Superior temporal gyrus (tissue), 1 donor: ENCODE measurements around the gene STYXL1.
"Not testable (repeated sequence)": the region's sequence is repeated elsewhere in the genome, so short reads cannot be mapped to it uniquely, and the experiment has no call there.

ENCODE experiments used
- DNase-seq: peaks from one replicate; pipeline ENCODE4 v3.0.0-alpha.2; 2016; ENCODE audit errors: extremely low spot score

Gene STYXL1

GRCh38 chr7:76066716-76067503, 19.1 kb upstream of the STYXL1 start:
- no peak for DNase-seq

- no peak for DNase-seq
These were observed 17.3 kb upstream of the STYXL1 start for GRCh38 chr7:76065016-76065612.

GRCh38 chr7:76064208-76064970, 16.6 kb upstream of the STYXL1 start:
- DNase-seq = no peak

- DNase-seq = no peak
These were observed 15.7 kb upstream of the STYXL1 start for GRCh38 chr7:76063525-76063924.

- DNase-seq = no peak
These were observed 15.3 kb upstream of the STYXL1 start for GRCh38 chr7:76063114-76063513.

- DNase-seq = no peak
These were observed 14.5 kb upstream of the STYXL1 start for GRCh38 chr7:76062254-76062653.

GRCh38 chr7:76060842-76061241, 13.0 kb upstream of the STYXL1 start:
- no peak for DNase-seq

GRCh38 chr7:76058745-76059144, 10.9 kb upstream of the STYXL1 start:
- DNase-seq = not testable (repeated sequence)

- DNase-seq = no peak
These were observed 10.0 kb upstream of the STYXL1 start for GRCh38 chr7:76057813-76058145.

- no peak for DNase-seq
These were observed 9.5 kb upstream of the STYXL1 start for GRCh38 chr7:76057103-76057812.

GRCh38 chr7:76056241-76056640, 8.4 kb upstream of the STYXL1 start:
- no peak for DNase-seq

GRCh38 chr7:76054123-76055120, 6.6 kb upstream of the STYXL1 start:
- DNase-seq = no peak

- DNase-seq = no peak
These were observed 5.7 kb upstream of the STYXL1 start for GRCh38 chr7:76053461-76053860.

- not testable (repeated sequence) for DNase-seq
These were observed 4.9 kb upstream of the STYXL1 start for GRCh38 chr7:76052681-76053080.

- no peak for DNase-seq
These were observed 4.0 kb upstream of the STYXL1 start for GRCh38 chr7:76051840-76052239.

GRCh38 chr7:76050545-76050944, 2.7 kb upstream of the STYXL1 start:
- no peak for DNase-seq

- no peak for DNase-seq
These were observed 1.5 kb upstream of the STYXL1 start for GRCh38 chr7:76049295-76049694.

- DNase-seq = no peak
These were observed 828 bp upstream of the STYXL1 start for GRCh38 chr7:76048668-76048988.

GRCh38 chr7:76047305-76047810, 442 bp downstream of the STYXL1 start:
- no peak for DNase-seq

GRCh38 chr7:76044375-76044865, 3.4 kb downstream of the STYXL1 start:
- DNase-seq = no peak

- DNase-seq = no peak
These were observed 7.7 kb downstream of the STYXL1 start for GRCh38 chr7:76040126-76040525.
